Erythroblast (primary cell): ENCODE measurements around the gene FSTL4.

Experiments used
- GATA1 ChIP-seq: IDR thresholded peaks from 2 replicates; pipeline ENCODE4 v1.6.1; 2011; ENCODE audit warnings: low read depth, mild to moderate bottlenecking, control low read depth, low read length, moderate library complexity
- POLR2A ChIP-seq: IDR thresholded peaks from 2 replicates; pipeline ENCODE4 v1.6.1; 2011; ENCODE audit warnings: mild to moderate bottlenecking, low read length

DNA sequence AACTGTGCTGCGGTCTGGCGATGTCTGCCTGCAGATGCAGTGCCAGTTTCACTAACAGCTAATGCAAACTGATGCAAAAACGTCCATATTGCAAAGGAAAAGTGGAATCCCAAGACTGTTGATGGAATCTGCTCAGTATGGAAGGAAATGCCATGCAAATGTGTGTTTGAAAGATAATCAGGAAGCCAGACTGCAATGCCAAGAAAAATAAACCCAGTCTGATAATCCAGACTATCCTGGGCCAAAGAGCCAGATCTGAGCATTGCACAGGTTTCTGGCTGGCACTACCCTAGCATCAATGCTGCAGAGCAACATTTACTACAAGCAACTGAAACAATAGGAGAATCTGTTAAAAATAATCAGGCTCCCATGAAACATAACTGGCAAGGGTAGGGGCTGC, 130.3 kb downstream of the FSTL4 start:
- TF ChIP-seq POLR2A (no peak), GATA1 (no peak)
